Astrocyte of the spinal cord (primary cell): ENCODE data around the gene FDX1.

Experiments
- DNase-seq: peaks from one replicate; pipeline ENCODE4 v3.0.0; 2011; ENCODE audit warnings: low read depth, low spot score
- H3K4me3 ChIP-seq: 2 replicates; pipeline ENCODE4 v1.5.1; 2011; ENCODE audit warnings: low read depth, mild to moderate bottlenecking, low read length, moderate library complexity
- CTCF ChIP-seq: IDR thresholded peaks from 2 replicates; pipeline ENCODE4 v1.5.1; 2012; ENCODE audit warnings: low read depth, mild to moderate bottlenecking, low read length, inconsistent platforms
- in situ Hi-C: cut with HindIII; loops from 2 replicates; pipeline ENCODE4 v1.10.0; 2017; ENCODE audit warnings: low sequenced_read_pairs

The FDX1 gene

DNA sequence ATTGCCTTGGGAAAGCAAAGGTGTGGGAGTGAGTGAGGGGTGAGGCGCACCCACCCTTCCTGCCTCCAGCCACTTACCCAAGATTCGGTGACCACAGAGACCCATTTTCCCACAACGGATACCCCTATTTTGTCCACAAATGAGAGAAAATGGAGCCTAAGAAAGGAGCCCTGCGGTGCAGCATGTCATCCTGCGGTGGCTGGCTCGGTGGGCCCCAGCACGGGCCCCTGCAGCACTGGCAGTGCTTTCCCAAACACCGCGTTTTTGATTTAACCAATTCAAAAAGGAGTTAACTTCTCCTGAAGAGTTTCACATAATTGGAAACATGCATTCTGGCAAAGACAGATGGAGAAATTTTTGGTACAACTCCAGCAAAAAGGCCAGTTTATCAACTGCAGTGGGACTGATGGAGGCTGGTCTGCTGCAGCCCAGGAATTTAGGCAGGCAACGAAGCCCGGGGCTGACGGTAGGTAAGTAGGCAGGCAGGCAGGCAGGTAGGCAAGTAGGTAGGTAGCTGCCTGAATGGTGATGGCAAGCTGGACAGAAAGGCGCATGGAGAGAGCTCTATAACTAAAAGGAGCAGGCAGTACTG is 84.2 kb downstream of the FDX1 start:
- no peak for DNase-seq
- in situ Hi-C loops = no loop called here
- no peak overlapping the region for H3K4me3 ChIP-seq
- TF ChIP-seq CTCF = no peak
